Fibroblast of skin of back (primary cell): ENCODE measurements around the gene KCTD11.
"Not testable (repeated sequence)": the region's sequence is repeated elsewhere in the genome, so short reads cannot be mapped to it uniquely, and the experiment has no call there.

Source experiments
- DNase-seq: peaks from one replicate; pipeline ENCODE4 v3.0.0-alpha.2; 2013

KCTD11 gene

DNA sequence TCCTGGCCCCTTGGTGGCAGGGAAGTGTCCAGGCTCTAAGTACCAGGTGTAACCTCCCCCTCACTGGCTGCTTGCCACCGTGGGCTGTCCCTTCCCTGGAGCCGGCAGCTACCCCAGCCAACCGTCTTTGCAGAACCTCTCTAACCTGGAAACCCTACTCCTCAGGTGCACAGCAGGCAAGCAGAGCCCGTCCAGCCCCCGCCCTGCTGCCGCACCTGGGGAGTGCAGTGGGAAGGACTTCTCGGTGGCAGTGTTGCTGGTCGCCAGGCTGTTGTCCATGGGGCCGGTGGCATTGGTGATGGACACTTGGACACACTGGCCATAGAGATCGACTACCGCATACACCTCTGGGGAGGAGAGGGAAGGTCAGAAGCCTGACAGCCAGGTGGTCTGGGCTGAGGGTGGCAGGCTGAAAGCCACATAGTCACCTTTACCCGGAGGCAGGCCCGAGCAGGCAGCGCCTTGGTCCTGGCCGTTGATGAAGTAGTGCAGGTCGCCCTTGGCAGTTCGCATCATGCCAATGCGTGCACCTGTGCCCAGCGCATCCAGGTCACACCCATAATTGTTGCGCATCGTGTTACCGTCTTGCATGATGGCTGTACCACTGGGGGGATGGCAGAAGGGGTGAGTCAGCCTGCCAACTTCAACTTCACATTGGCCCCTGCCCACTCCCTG, 29.3 kb upstream of the KCTD11 start:
- DNase-seq = no peak

DNA sequence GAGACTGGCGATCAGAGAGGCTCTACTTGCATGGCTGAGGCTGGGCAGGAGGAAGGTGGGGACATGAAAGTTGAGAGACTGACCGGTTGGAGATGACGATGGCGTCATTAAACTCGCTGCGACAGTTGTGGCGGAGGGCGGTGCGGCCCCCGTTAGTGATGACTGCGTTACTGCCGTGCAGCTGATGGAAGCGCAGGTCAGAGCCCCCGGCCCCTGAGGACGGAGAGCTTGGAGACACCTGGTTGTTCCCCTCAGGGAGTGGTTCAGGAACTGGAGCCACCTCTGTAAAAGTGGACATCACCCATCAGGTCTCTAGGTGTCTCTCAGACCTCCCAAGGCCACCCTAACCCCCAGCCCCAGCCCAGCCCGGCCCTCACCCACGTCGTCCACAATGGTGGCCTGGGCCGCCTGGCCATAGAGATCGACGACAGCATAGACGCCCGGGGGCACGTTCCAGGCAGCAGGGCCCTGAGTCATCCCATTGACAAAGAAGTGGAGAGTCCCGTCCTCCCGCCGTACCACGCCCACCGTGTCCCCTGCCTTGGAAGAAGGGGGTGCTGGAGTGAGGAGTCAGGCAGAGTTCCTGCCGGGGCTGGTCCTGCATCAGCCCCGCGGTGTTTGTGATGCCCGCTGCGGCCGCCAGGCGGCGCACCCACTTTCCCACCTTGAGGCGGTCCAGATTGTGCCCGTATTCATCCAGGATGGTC, 28.1 kb upstream of the KCTD11 start:
- DNase-seq = peak; percentile 26

DNA sequence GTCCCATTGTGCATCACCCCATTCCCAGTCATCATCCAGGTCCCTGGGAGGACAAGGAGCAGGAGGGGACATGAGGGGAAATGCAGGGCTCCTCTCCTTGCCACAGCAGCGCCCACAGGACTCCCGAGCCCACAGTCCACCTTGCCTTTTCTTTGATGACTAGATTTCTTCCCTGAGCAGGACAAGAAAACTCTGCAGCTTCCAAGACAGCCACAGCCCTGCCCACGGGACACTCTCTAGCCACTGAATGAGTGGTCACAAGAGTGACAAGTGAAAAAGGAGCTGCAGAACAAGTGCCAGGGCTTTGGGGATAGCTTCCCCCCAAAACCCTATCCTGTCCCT, 27.6 kb upstream of the KCTD11 start:
- no peak for DNase-seq

DNA sequence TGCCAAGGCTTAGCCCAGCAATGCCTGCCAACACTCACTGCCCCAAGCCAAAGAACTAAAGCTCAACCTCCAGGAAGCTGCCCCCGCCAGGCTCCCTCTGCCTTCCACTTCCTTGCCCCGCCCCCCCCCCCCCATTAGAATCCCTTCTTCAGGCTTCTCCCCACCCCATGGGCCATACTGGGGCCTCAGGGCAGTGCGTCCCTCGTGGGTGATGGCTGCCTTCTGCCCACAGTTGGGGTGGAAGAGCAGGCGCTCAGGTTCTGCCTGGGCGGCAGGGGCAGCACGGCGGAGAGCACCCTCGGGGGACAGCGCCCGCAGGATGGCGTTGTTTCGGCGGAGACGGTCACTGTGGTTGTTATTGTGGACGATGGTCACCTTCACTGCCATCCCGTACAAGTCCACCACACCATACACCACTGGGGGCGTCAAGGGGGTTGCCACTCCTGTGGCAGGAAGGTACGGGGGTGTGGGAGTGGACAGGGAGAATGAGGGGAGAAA, 26.9 kb upstream of the KCTD11 start:
- no peak for DNase-seq

DNA sequence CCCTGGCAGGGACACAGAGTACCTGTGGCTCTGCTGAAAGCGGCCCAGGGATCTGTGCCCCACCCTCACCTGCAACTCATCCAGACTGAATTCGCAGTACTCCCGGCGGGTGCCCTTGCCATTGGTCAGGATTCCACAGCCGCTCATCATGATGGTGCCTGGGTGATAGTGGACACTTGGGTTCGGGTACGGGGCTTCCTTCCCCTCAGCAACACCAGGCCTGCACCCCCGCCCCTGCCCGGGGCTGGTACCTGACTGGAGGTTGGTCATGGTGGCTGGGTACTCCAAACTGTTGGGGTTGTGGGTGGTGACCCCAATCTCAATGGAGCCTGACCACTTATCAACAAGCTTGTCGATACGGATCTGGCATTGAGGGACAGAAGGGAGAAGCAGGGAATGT, 25.8 kb upstream of the KCTD11 start:
- no peak for DNase-seq

DNA sequence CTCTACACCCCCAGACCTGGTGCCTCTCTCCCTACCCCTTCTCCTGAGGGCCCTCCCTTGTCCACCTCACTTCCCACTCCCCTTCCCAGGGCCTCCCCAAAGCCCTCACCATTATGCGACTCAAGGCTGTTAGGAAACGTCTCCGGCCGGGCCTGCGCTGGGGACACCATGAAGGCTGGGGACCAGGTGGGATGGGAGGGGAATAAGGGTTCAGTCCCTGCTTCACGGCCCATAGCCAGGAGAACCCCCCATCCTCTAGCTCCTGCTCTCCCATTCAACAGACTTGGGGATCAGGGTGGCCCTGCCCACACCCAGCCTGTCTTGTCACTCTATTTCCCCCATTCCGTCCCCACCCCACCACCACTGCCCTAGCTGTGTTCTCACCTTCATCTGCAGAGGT, 24.9 kb upstream of the KCTD11 start:
- DNase-seq = no peak

DNA sequence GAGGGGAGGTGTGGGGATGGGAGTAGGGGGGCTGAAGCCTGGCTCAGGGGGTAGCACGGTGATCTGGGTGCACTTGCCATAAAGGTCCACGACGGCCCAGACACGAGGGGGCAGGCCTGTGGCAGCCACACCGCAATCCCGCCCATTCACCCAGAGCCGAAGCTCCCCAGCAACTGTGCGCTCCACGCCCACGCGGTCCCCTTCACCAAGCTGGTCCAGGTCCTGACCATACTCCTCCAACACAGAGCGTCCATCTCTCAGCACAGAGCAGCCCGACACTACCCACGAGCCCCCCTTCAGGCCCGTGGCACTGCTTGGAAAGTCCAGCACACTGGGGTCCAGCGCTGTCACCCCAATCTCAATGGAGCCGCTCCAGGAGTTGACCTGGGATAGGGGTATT, 24.5 kb upstream of the KCTD11 start:
- DNase-seq = no peak

DNA sequence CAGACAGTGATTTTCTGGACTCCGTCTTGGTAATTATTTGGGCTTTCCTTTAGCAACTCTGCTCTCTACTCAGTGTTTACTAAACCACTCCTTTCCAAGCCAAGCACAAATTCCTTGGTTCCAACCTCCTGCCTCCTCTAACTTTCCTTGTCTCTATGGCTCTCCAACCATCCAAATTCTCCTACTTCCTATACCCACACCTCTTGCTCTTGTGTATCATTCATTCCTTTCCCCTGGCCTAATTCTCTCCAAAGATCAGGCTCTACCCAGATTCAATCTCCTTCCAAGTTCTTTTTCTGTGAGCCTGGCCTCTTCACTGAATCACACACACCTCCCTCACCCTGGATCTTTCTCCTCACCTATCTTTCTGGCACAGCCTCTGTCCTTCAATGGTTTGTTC, 24.0 kb upstream of the KCTD11 start:
- DNase-seq = no peak

DNA sequence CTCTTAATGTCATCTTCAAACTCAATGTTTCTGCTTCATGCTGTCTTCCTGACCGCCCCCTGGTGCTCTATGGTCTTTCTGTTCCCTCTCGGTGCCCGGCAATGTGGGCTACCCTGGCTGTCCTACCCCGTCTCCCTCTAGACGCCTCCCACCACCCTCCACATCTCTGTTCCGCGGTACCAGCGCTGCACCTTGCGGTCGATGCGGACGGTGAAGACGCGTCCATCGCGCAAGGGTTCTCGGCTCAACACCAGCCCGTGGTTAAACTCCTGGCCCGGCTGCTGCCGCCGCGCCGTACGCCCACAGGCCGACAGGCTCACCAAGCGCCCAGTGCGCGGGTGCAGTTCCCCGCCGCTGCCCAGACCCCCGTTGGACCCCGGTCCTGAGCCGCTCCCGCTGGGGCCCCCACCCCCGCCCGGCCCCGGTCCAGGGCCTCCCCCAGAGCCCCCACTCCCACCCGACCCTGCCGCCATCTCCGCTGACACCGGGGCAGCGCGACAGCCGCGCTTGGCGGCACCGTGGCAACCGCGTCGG, 23.1 kb upstream of the KCTD11 start, which contains the start of gene NEURL4:
Gene NEURL4 (minus strand): TSS at position 496 of the 534 bp plus-strand sequence. CDS start 23 bp downstream, at position 473.
- DNase-seq = no peak

DNA sequence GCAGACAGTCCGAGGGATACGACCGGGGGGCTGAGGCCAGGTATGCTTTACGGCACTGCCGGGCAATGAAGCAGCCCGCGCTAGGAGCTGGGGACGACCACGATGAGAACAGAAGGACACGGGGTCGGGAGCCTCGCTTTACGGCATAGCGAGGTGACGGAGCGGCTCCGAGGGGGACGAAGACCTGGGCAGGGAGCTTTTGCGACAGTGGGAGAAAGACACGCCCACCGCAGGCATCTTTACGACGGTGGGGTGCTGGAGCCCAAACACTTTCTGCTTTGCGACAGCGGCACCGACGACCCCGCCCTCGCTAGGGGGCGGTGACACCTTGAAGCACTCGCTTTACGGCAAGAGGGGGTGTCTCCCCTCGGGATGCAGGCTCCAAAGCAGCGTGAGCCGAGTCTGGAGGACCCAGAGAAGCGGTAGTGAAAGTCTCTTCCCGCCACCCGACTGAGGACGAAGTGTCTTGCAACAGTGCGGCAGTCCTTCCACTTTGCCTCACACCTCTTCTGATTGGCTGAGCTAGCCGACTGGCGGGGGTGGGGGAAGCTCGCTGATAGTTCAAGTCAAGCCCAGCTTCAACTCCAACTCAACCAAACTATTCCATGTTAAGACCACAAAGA, 22.5 kb upstream of the KCTD11 start:
- peak; percentile 99 for DNase-seq

DNA sequence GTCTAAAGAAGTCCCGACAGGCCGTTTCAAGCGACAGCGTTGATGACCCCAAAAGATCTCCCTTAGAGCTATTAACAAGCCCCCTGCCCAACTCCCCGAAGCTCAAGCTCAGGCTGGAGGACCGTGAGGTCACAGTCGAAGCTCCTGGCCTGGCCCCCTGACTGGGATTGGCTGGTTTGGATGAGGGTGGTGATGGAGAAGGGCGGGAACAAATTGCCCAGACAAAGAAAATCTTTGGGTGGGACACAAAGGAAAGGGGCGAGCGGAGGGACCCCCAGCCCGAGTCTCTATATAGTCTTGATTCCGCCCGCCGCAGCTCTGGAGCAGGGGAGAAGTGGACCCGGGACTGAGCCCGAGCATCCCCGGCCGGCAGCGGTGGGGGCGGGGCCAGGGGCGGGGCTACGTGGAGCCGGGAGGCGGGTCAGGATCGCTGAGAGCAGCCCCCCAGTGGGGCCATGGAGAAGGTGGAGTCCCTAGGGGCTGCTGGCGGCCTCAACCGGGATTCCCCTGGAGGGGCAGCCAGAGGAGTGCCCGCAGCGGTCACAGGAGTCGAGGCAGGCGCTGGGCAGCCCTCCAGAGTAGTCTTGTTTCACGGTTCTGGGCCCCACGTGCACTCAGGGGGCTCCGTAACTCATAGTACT, 21.8 kb upstream of the KCTD11 start:
- peak; percentile 86 for DNase-seq

DNA sequence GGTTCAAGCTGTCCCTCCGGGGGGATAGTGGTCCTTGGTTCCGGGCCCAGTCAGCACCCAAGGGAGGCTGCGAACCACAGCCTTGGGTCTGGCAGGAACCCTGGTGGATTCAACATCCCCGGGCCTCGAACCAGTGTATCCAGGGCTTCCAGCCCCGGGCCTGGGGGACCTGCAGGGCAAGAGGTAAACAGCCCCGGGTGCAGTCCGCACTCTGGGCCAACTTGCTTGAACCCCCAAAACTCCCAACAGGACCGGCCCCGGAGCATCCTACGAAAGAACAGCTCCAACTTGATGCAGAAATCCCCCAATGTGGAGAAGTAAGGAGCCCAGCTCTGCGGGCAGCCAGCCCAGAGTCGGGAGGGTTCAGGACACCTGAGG, 21.3 kb upstream of the KCTD11 start:
- DNase-seq = no peak

DNA sequence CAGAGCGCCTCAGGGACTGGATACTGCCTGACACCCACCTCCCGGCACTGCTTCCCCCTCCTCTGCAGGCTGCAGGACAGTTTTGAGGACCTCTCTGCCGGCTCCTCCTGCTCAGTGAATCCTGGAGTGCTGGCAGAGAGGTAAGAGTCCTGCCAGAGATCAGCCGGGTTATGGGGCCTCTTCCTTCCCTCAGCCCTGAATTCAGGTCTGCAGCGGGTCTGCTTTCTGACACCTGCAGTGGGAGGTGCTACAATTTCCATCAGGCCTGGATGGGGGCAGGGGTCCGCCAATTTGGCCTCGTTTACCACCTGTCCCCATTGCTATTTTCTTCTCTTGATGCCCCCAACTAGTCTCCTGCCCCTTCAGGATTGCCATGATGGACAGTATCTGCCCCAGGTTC, 19.9 kb upstream of the KCTD11 start:
- no peak for DNase-seq

DNA sequence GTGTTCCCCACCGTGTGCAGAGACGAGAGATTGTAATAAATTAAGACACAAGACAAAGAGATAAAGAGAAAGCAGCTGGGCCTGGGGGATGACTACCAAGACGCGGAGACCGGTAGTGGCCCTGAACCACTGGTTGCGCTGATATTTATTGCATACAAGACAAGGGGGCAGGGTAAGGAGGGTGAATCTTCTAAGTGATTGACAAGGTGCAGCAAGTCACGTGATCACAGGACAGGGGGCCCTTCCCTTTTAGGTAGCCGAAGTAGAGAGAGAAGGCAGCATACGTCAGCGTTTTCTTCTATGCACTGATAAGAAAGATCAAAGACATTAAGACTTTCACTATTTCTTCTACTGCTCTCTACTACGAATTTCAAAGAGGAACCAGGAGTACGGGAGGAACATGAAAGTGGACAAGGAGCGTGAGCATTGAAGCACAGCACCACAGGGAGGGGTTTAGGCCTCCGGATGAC, 19.3 kb upstream of the KCTD11 start:
- not testable (repeated sequence) for DNase-seq

DNA sequence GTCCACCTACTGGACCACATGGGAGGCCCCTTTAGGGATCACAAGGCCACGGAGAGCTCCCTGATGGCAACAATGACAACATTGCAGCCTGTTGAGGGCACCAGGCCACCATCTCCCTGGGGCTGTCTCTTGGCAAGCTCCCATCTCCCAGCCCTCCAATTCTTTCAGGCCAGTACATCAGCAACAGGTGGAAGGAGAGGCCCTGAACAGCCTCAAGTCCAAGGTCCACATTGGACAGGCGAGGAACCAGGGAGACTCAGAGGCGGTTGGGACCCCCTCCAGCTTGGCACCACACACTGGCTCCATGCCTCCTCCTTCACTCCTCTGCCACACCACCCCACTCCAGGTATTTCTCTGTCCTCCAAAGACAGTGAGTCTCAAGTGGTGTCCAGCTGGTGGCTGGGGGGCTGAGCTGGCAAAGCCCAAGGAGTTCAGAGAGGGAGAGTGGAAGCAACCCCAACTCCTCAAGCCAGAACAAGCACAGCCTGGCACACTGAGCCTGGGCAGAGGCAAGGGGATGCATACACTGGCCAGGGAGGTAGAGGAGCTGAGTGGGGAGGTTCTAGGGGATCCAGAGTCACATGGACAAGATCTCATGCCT, 16.9 kb upstream of the KCTD11 start:
- DNase-seq = no peak

DNA sequence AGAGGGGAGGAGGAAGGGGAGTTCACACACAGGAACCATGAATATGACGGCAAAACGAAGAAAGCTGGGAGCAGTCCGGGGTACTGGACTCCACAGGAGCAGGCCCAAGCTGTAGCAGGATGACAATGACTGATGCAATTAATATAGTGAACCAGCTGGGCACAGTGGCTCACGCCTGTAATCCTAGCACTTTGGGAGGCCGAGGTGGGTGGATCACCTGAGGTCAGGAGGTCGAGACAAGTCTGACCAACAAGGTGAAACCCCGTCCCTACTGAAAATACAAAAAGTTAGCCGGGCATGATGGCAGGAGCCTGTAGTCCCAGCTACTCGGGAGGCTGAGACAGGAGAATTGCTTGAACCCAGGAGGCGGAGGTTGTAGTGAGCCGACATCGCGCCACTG, 16.2 kb upstream of the KCTD11 start:
- DNase-seq = not testable (repeated sequence)

DNA sequence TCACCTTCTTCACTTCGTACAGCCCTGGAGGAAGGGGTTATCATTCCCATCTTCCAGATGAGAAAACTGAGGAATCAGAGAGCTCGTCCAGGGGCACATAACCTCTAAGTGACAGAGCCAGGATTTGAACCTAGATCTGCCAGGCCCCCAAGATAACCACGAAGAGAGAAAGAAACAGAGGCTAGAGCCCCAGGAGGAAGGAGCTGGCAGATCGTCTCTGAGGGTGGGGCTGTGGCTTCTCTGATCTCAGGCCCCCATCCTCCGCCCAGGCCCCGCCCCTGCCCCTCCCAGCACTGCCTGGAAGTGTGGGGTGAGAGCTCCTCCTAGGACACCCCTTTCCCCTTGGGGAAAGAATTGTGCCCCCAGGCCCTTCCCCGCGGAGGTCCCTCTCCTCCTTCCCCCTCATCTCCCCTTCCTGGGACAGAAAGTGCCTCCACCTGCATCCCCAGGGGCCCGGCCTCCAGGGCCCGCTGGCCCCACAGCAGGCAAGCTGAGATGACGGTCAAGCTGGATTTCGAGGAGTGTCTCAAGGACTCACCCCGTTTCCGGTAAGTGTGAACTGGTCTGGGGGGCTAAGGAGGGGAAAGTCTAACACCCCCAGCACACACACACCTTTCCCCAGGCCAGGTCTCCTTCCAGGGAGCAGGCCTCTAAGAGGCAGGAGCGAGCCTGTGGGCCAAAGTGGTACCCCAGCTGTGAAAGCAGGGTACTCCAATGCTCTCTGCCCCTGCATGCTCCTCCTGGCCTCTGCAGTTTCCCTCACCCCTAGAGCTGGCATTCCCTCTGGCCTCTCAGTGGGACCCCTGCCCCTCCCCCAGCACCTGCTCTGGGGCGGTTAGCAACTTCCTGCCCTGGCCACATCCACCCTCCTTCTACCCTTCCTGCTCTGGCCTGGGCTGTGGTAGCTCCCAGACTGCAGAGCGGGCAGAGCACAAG, 15.5 kb upstream of the KCTD11 start, which contains the start of gene ACAP1:
Gene ACAP1 (plus strand): TSS at position 290 of the 936 bp plus-strand sequence. CDS start 206 bp downstream, at position 496.
- DNase-seq = no peak

DNA sequence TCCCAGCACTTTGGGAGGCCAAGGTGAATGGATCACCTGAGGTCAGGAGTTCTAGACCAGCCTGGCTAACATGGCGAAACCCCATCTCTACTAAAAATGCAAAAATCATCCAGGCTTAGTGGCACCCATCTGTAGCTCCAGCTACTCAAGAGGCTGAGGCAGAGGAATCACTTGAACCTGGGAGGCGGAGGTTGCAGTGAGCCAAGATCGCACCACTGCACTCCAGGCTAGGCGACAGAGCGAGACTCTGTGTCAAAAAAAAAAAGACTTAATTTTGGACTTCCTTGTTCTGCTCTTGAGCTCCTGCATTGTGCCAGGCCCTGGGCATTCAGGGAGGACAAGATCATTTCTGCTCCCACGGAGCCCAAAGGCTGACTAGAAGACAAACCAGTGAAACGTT, 14.4 kb upstream of the KCTD11 start:
- not testable (repeated sequence) for DNase-seq

DNA sequence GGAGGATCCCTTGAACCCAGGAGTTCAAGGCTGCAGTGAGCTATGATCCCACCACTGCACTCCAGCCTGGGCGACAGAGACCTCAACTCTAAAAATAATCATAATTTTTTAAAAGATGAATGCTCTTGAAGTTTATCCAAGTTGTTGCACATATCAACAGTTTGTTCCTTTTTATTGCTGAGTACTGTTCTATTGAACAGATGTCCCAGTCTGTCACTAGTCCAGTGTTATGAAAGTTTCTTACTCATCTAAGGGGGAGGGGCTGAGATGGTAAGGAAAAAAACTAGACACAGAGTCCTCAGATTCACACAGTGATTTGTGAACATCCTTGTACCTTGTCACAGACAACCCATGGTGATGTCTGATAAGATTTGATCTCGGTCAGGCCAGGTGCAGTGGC, 11.8 kb upstream of the KCTD11 start:
- no peak for DNase-seq

DNA sequence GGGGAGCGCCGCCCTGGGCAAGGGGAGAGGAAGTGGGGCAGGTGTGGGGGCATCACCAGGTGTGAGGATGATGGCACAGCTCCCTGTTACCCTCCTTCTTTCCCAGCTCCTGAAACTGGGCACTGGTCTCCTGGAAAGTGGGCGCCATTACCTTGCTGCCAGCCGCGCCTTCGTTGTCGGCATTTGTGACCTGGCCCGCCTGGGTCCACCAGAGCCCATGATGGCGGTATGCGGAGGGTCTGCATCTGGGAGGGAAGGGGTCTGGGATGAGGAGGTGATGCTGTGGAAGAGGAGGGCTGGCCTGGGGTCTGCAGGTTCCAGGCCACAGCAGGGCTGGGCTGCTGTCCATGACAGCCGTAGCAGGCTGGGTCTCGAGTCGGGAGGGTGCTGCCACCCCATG, 10.1 kb upstream of the KCTD11 start:
- DNase-seq = no peak

DNA sequence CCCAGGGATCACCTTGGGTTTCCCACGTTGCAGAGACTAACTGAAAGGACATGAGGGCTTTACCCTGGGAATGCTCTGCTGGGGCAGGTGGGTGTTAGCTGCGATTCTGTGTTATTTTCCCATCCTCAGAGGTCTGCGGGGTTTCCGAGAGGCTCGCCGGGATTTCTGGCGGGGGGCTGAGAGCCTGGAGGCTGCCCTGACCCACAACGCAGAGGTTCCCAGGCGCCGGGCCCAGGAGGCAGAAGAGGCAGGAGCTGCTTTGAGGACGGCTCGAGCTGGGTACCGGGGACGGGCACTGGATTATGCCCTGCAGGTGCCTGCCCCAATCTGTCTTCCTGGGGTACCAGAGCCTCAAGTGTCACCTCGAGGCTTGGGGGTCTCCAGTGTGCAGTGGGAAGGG, 8.7 kb upstream of the KCTD11 start:
- no peak for DNase-seq
